Amygdala (tissue), 56 donors: ENCODE results near the gene ASTL.

ENCODE experiments used
- DNase-seq, 56 donors: peaks; one replicate each; lab custom pipeline; 2025; lab: John Stamatoyannopoulos, UW

Gene ASTL

GRCh38 chr2:96131813-96132745 lies 6.2 kb downstream of the ASTL start:
- DNase-seq: no peak

- DNase-seq: no peak
Observed at GRCh38 chr2:96131152-96131812, 7.0 kb downstream of the ASTL start.

- DNase-seq: no peak
Observed at GRCh38 chr2:96130483-96130882, 7.8 kb downstream of the ASTL start.

GRCh38 chr2:96129528-96130120 lies 8.7 kb downstream of the ASTL start:
- DNase-seq: no peak

GRCh38 chr2:96128456-96128855 lies 9.8 kb downstream of the ASTL start:
- DNase-seq: no peak

GRCh38 chr2:96124406-96125265 lies 13.7 kb downstream of the ASTL start:
- no peak for DNase-seq

- DNase-seq: no peak
Observed at GRCh38 chr2:96123936-96124335, 14.4 kb downstream of the ASTL start.

- DNase-seq: no peak
Observed at GRCh38 chr2:96123290-96123689, 15.0 kb downstream of the ASTL start.

GRCh38 chr2:96122391-96122790 lies 15.9 kb downstream of the ASTL start:
- no peak for DNase-seq

- DNase-seq: no peak
Observed at GRCh38 chr2:96121414-96121813, 16.9 kb downstream of the ASTL start.

- DNase-seq: no peak
Observed at GRCh38 chr2:96120991-96121390, 17.3 kb downstream of the ASTL start.

GRCh38 chr2:96120091-96120720 lies 18.1 kb downstream of the ASTL start:
- DNase-seq: no peak

- no peak for DNase-seq
Observed at GRCh38 chr2:96119389-96119751, 18.9 kb downstream of the ASTL start.

- DNase-seq: no peak
Observed at GRCh38 chr2:96118698-96119388, 19.5 kb downstream of the ASTL start.

- no peak for DNase-seq
Observed at GRCh38 chr2:96117701-96118588, 20.4 kb downstream of the ASTL start.

- peak in 19 of 56 donors; percentile 8 to 65 (median 24) for DNase-seq
Observed at GRCh38 chr2:96116879-96117533, 21.3 kb downstream of the ASTL start.

GRCh38 chr2:96116424-96116878 lies 21.9 kb downstream of the ASTL start, which contains the start of gene ADRA2B:
Gene ADRA2B (minus strand): TSS chr2:96116571. CDS start chr2:96116149, 422 bp downstream.
- peak in 1 of 56 donors; percentile 11 for DNase-seq
